Keratinocyte (primary cell): ENCODE measurements around the gene MAN1A2.

Experiments
- EZH2 ChIP-seq: IDR thresholded peaks from one replicate; pipeline ENCODE4 v1.6.1; 2012; ENCODE audit warnings: inconsistent platforms, mild to moderate bottlenecking, low read length, moderate library complexity
- TF ChIP-seq, protein P1 (sequence below), 3 experiments: IDR thresholded peaks in 1 of 3; conservative IDR thresholded peaks in 1 of 3; optimal IDR thresholded peaks in 1 of 3; 2 replicates in 2 of 3; 3 replicates in 1 of 3; pipeline versions ENCODE3 to v1.5.1; 2011; ENCODE audit warnings: low read length in 3 of 3, mild to moderate bottlenecking in 3 of 3, moderate library complexity in 2 of 3, control low read depth in 1 of 3, inconsistent platforms in 1 of 3; ENCODE audit not compliant: insufficient read depth in 2 of 3; ENCODE audit errors: extremely low read depth in 1 of 3

- TF ChIP-seq, protein P1, sequence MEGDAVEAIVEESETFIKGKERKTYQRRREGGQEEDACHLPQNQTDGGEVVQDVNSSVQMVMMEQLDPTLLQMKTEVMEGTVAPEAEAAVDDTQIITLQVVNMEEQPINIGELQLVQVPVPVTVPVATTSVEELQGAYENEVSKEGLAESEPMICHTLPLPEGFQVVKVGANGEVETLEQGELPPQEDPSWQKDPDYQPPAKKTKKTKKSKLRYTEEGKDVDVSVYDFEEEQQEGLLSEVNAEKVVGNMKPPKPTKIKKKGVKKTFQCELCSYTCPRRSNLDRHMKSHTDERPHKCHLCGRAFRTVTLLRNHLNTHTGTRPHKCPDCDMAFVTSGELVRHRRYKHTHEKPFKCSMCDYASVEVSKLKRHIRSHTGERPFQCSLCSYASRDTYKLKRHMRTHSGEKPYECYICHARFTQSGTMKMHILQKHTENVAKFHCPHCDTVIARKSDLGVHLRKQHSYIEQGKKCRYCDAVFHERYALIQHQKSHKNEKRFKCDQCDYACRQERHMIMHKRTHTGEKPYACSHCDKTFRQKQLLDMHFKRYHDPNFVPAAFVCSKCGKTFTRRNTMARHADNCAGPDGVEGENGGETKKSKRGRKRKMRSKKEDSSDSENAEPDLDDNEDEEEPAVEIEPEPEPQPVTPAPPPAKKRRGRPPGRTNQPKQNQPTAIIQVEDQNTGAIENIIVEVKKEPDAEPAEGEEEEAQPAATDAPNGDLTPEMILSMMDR (optimal IDR thresholded peaks at IDR 0.05 in 1 of 3, IDR thresholded peaks at IDR 0.05 in 1 of 3, conservative IDR thresholded peaks at IDR 0.05 in 1 of 3; ENCODE audit: extremely low read depth in 1 of 3, insufficient read depth in 2 of 3, low read length in 3 of 3), result no peak
- TF ChIP-seq EZH2, result no peak
These were observed 208.5 kb downstream of the MAN1A2 start for GRCh38 chr1:117575586-117576225.
